Measurements from ENCODE around the gene DRD4.
"Not testable (repeated sequence)": the region's sequence is repeated elsewhere in the genome, so short reads cannot be mapped to it uniquely, and the experiment has no call there.

The DRD4 gene

DNA sequence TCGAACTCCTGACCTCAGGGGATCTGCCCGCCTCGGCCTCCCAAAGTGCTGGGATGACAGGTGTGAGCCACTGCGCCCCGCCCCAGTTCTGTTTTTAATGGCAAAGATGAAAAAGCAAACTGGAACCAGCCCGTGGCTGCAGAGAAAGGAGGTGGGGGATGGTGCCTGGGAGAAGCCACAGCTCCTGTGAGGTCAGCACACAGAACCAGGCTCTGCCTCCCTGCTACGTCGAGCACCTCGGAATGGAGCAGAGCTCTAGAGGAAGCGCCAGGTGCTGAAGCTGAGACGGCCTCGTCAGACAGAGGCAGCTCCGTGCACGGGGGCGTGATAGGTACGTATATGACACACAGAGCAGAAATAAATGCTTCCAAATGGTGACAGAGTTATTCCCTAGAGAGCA, 8.5 kb downstream of the DRD4 start:
- DNase-seq (ENCODE audit: low spot score): no peak

- DNase-seq (ENCODE audit: low spot score): no peak
Observed at GRCh38 chr11:646214-646613, 9.1 kb downstream of the DRD4 start.

- not testable (repeated sequence) for DNase-seq (ENCODE audit: low spot score)
Observed at GRCh38 chr11:647672-648158, 10.6 kb downstream of the DRD4 start.

- DNase-seq (ENCODE audit: low spot score): no peak
Observed at GRCh38 chr11:650482-650881, 13.4 kb downstream of the DRD4 start.

- DNase-seq (ENCODE audit: low spot score): not testable (repeated sequence)
Observed at GRCh38 chr11:653136-653535, 16.1 kb downstream of the DRD4 start.

GRCh38 chr11:653837-654236, 16.8 kb downstream of the DRD4 start:
- no peak for DNase-seq (ENCODE audit: low spot score)

DNA sequence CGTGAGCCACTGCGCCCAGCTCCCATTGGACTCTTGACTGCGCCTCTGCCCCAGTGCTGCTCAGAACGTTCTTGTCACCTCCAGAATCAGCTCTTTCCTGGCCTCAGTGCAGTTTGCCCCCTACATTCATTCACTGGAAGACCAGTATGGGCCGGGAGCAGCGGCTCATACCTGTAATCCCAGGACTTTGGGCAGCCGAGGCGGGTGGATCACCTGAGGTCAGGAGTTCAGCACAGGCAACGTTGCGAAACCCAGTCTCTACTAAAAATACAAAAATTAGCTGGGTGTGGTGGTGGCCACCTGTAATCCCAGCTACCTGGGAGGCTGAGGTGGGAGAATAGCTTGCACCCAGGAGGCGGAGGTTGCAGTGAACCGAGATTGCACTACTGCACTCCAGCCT, 17.4 kb downstream of the DRD4 start:
- not testable (repeated sequence) for DNase-seq (ENCODE audit: low spot score)

- DNase-seq (ENCODE audit: low spot score): no peak
Observed at GRCh38 chr11:655036-655726, 18.1 kb downstream of the DRD4 start.

- no peak for DNase-seq (ENCODE audit: low spot score)
Observed at GRCh38 chr11:656426-656825, 19.4 kb downstream of the DRD4 start.

DNA sequence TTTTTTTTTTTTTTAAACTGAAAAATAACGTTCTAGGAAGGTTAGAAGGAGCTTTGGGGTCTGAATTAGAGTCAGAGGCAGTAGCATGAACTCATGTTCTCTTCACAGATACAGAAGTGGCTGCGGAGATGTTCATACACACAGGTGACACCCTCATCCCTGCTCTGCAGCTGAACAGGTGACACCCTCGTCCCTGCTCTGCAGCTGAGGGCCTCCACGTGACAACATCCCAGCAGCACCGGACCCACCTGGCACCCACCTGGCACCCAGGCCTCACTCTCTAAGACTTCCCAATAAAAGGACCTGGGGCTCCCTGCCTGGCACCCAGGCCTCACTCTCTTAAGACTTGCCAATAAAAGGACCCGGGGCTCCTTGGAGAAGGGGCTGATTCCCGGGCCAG, 19.8 kb downstream of the DRD4 start:
- DNase-seq (ENCODE audit: low spot score): no peak

DNA sequence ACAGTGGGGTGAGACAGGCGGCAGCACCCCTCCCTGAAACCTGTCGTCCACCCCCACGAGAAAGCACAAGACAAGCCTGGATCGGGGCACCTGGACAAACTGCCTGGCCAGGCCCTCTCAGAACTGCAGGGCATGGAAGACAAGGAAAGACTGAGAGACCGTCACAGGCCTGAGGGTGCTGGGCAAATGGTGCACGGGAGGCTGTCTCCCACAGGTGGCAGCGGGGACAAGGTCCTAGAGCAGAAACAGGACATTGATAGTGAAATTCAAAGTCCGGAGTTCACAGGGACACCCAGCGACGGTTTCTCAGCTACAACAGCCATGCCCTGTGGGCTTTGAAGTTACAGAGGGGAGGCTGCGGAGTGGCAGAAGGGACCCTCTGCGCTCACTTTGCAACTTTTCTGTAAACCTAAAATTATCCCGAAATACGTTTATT, 20.6 kb downstream of the DRD4 start:
- DNase-seq (ENCODE audit: low spot score): no peak

DNA sequence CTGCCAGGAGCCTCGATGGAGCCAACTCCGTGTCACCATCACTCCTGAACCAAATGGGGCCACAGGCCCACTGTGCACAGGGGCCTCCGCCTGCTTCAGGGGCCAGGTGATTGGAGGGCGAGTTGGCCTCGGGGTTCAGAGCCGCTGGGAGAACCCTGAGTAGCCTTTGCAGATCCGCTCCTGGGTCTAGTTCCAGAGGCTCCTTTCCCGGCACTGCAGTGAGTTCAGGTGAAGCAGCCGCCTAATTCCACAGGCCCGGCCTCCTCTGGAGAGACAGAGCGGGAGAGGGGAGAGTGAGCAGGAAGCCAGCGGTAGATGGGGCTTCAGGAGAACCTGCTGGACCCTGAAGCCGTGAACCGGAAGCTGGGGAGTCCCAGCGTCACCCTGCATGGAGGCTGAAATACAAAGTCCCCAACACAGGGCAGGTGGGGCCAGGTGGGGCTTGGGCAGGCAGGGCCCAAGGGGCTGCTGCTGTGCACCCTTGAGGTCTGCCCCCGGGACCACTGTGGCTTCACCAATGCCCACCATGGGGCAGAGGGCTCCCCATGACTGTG, 22.5 kb downstream of the DRD4 start:
- DNase-seq (ENCODE audit: low spot score): no peak

GRCh38 chr11:660281-660680, 23.2 kb downstream of the DRD4 start:
- DNase-seq (ENCODE audit: low spot score): no peak

- no peak for DNase-seq (ENCODE audit: low spot score)
Observed at GRCh38 chr11:660681-661444, 23.8 kb downstream of the DRD4 start.

- peak; percentile 77 for DNase-seq (ENCODE audit: low spot score)
Observed at GRCh38 chr11:662689-663274, 25.7 kb downstream of the DRD4 start.

GRCh38 chr11:665062-665703, 28.1 kb downstream of the DRD4 start:
- no peak for DNase-seq (ENCODE audit: low spot score)

- no peak for DNase-seq (ENCODE audit: low spot score)
Observed at GRCh38 chr11:665704-666281, 28.7 kb downstream of the DRD4 start.

DNA sequence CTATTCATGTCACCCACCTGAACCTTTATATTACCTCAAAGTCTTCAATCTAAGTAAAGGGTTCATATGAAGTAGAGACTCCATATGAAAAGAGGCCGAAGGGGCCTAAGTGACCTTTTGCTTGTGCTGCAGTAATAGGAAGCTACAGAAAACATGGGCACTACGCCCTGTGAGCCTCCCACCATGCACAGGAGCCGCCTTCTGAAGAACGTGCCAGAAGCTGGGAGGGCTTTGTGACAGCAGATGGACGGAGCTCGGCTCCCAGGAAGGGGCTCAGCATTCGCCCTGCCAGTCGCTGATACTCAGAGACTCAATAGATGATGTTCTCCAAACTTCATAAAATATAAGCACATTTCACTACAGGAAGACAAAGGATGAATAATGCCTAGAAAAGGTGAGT, 36.8 kb downstream of the DRD4 start:
- DNase-seq (ENCODE audit: low spot score): no peak

DNA sequence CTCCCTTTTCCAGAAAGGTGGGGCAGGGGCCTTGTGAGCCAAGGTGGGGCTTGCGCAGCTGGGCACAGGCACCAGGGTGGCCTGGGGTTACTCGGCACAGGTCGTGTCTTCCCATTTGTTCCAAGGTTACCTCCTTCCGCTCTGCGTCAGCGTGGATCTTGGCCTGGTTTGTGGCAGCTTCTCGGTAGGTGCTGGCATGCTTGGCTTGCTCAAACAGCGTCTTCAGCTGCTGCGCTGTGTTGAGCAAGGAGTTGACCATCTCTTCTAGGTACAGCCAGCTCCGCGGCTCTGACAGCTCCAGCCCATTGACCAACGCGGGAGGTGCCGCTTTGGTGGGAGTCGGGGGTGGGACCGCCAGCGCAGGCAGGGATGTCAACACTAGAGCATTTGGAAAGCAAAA, 37.3 kb downstream of the DRD4 start:
- DNase-seq (ENCODE audit: low spot score): no peak

GRCh38 chr11:678297-678696, 41.2 kb downstream of the DRD4 start:
- no peak for DNase-seq (ENCODE audit: low spot score)

- no peak for DNase-seq (ENCODE audit: low spot score)
Observed at GRCh38 chr11:679271-680207, 42.5 kb downstream of the DRD4 start.
